Dendritic cell treated with granulocyte-macrophage colony-stimulating factor and Interleukin-4, amounts not matched to agents 40 ng/mL and 50 ng/mL, for 4 days (primary cell): ENCODE data around the gene CELF5.
"Not testable (repeated sequence)": the region's sequence is repeated elsewhere in the genome, so short reads cannot be mapped to it uniquely, and the experiment has no call there.

ENCODE experiments used
- H3K27ac Mint-ChIP-seq: one replicate; pipeline ENCODE4 v1.8.0; 2022; ENCODE audit warnings: mild to moderate bottlenecking, mixed read lengths
- H3K27me3 Mint-ChIP-seq: one replicate; pipeline ENCODE4 v1.8.0; 2022; ENCODE audit warnings: mild to moderate bottlenecking, mixed read lengths
- H3K36me3 Mint-ChIP-seq: one replicate; pipeline ENCODE4 v1.8.0; 2022; ENCODE audit warnings: low read depth, mixed read lengths
- H3K4me1 Mint-ChIP-seq: one replicate; pipeline ENCODE4 v1.8.0; 2022; ENCODE audit warnings: low read depth, mixed read lengths
- H3K4me3 Mint-ChIP-seq: one replicate; pipeline ENCODE4 v1.8.0; 2022; ENCODE audit warnings: mild to moderate bottlenecking, moderate library complexity, mixed read lengths
- H3K9me3 Mint-ChIP-seq: one replicate; pipeline ENCODE4 v1.8.0; 2022; ENCODE audit warnings: mixed read lengths
- intact Hi-C: fragments of 100-400 bp; cut with micrococcal nuclease; formaldehyde crosslinking; loops from one replicate; pipeline ENCODE4 v1.15.0; 2022

Gene CELF5

GRCh38 chr19:3336351-3336679, 111.9 kb downstream of the CELF5 start:
- H3K36me3 Mint-ChIP-seq: no peaks in the 10 kb centered on the region
- H3K9me3 Mint-ChIP-seq: peaks cover 9% of the 10 kb centered on the region
- H3K27ac Mint-ChIP-seq: no peak overlapping the region
- intact Hi-C loops: no loop called here
- H3K27me3 Mint-ChIP-seq: peaks cover 5% of the 10 kb centered on the region
- no peak overlapping the region for H3K4me3 Mint-ChIP-seq
- H3K4me1 Mint-ChIP-seq: peaks cover 11% of the 10 kb centered on the region

GRCh38 chr19:3336680-3337523, 112.4 kb downstream of the CELF5 start:
- H3K27me3 Mint-ChIP-seq: peaks cover 5% of the 10 kb centered on the region
- no peaks in the 10 kb centered on the region for H3K36me3 Mint-ChIP-seq
- H3K4me3 Mint-ChIP-seq: no peak overlapping the region
- peaks cover 11% of the 10 kb centered on the region for H3K4me1 Mint-ChIP-seq
- intact Hi-C loops: no loop called here
- no peak overlapping the region for H3K27ac Mint-ChIP-seq
- H3K9me3 Mint-ChIP-seq: peaks cover 9% of the 10 kb centered on the region

GRCh38 chr19:3338541-3339181, 114.2 kb downstream of the CELF5 start:
- peaks cover 5% of the 10 kb centered on the region for H3K27me3 Mint-ChIP-seq
- H3K9me3 Mint-ChIP-seq: no peaks in the 10 kb centered on the region
- no peak overlapping the region for H3K4me3 Mint-ChIP-seq
- H3K36me3 Mint-ChIP-seq: no peaks in the 10 kb centered on the region
- H3K4me1 Mint-ChIP-seq: peaks cover 11% of the 10 kb centered on the region
- intact Hi-C loops: no loop called here
- peak overlapping the region; percentile 12 for H3K27ac Mint-ChIP-seq

GRCh38 chr19:3340340-3340739, 115.9 kb downstream of the CELF5 start:
- Mint-ChIP-seq H3K9me3 (no peaks in the 10 kb centered on the region), H3K27ac (no peak overlapping the region), H3K36me3 (no peaks in the 10 kb centered on the region), H3K27me3 (peaks cover 2% of the 10 kb centered on the region), H3K4me3 (no peak overlapping the region), H3K4me1 (peaks cover 17% of the 10 kb centered on the region)
- intact Hi-C loops: loop anchor here (5.0 kb wide), 1 partner anchor 87 kb away; no protein-coding TSS in a partner anchor

GRCh38 chr19:3342246-3342645, 117.8 kb downstream of the CELF5 start:
- peaks cover 11% of the 10 kb centered on the region for H3K27me3 Mint-ChIP-seq
- H3K36me3 Mint-ChIP-seq: no peaks in the 10 kb centered on the region

GRCh38 chr19:3342962-3343361, 118.5 kb downstream of the CELF5 start:
- intact Hi-C loops: loop anchor here (5.0 kb wide), 1 partner anchor 84 kb away; no protein-coding TSS in a partner anchor
- not testable (repeated sequence) for H3K4me3 Mint-ChIP-seq, H3K36me3 Mint-ChIP-seq, H3K27ac Mint-ChIP-seq, H3K9me3 Mint-ChIP-seq
- H3K4me1 Mint-ChIP-seq: peaks cover 11% of the 10 kb centered on the region
- peaks cover 11% of the 10 kb centered on the region for H3K27me3 Mint-ChIP-seq

More at GRCh38 chr19:3342246-3342645, 117.8 kb downstream of the CELF5 start:
- Mint-ChIP-seq H3K4me1 (peaks cover 11% of the 10 kb centered on the region), H3K4me3 (no peak overlapping the region), H3K9me3 (no peaks in the 10 kb centered on the region), H3K27ac (peak overlapping the region; percentile 43)
- intact Hi-C loops: loop anchor here (5.0 kb wide), 1 partner anchor 85 kb away; no protein-coding TSS in a partner anchor

GRCh38 chr19:3343619-3344502, 119.4 kb downstream of the CELF5 start:
- intact Hi-C loops: loop anchor here (5.0 kb wide), 1 partner anchor 83 kb away; no protein-coding TSS in a partner anchor

GRCh38 chr19:3344608-3345598, 120.4 kb downstream of the CELF5 start:
- intact Hi-C loops: loop anchor here (5.0 kb wide), 1 partner anchor 82 kb away; no protein-coding TSS in a partner anchor
- no peak overlapping the region for H3K4me3 Mint-ChIP-seq
- H3K4me1 Mint-ChIP-seq: peaks cover 5% of the 10 kb centered on the region
- H3K27ac Mint-ChIP-seq: no peak overlapping the region
- no peaks in the 10 kb centered on the region for H3K9me3 Mint-ChIP-seq
- peaks cover 12% of the 10 kb centered on the region for H3K27me3 Mint-ChIP-seq
- H3K36me3 Mint-ChIP-seq: no peaks in the 10 kb centered on the region

More at GRCh38 chr19:3343619-3344502, 119.4 kb downstream of the CELF5 start:
- H3K36me3 Mint-ChIP-seq: no peaks in the 10 kb centered on the region
- H3K4me3 Mint-ChIP-seq: peak overlapping the region; percentile 58
- H3K9me3 Mint-ChIP-seq: no peaks in the 10 kb centered on the region
- peak overlapping the region; percentile 30 for H3K27ac Mint-ChIP-seq
- peaks cover 7% of the 10 kb centered on the region for H3K4me1 Mint-ChIP-seq
- H3K27me3 Mint-ChIP-seq: peaks cover 12% of the 10 kb centered on the region

- H3K9me3 Mint-ChIP-seq: no peaks in the 10 kb centered on the region
- H3K36me3 Mint-ChIP-seq: no peaks in the 10 kb centered on the region
- intact Hi-C loops: no loop called here
- peaks cover 5% of the 10 kb centered on the region for H3K4me1 Mint-ChIP-seq
- no peak overlapping the region for H3K27ac Mint-ChIP-seq
- H3K27me3 Mint-ChIP-seq: peaks cover 12% of the 10 kb centered on the region
- H3K4me3 Mint-ChIP-seq: no peak overlapping the region
These were observed 121.5 kb downstream of the CELF5 start for GRCh38 chr19:3345850-3346460.
